IMR-90 (cell line): ENCODE results near the gene STX1B. TPM values are rescaled to one million over a fixed set of nuclear protein-coding genes. Genes with fewer than 3 reads are reported as not detected.

Experiments used
- ATAC-seq: fragments of 200-7000 bp; cut with Tn5 transposase; 2 replicates; pipeline ENCODE4 v1.9.1; 2020; ENCODE audit warnings: low read depth, mild to moderate bottlenecking, moderate library complexity
- BruUV-seq: library from RNA; stranded (reverse); fragments of 400-500 nt; replicated peaks from 2 replicates; lab custom pipeline; 2021; lab: Mats Ljungman, UMichigan
- CTCF ChIA-PET: fragments of 300-600 bp; formaldehyde crosslinking; extraction: SDS; loops from one replicate; lab custom pipeline; 2021; ENCODE audit warnings: antibody characterized with exemption; lab: Yijun Ruan, JAX
- POLR2A ChIA-PET: fragments of 300-600 bp; sonication (Branson Sonifier 250); formaldehyde crosslinking; loops from one replicate; lab custom pipeline; 2022; ENCODE audit warnings: antibody characterized with exemption; ENCODE audit not compliant: unreplicated experiment; lab: Charles Lee
- DNase-seq: peaks from one replicate; pipeline ENCODE4 v3.0.0; 2013
- H2AFZ ChIP-seq: replicated peaks from 2 replicates; pipeline ENCODE3; 2013; ENCODE audit warnings: low read length, mild to moderate bottlenecking; ENCODE audit not compliant: poor library complexity
- H2AK5ac ChIP-seq: 2 replicates; pipeline ENCODE4 v1.6.1; 2013; ENCODE audit warnings: low read depth, low read length, inconsistent platforms
- H2AK9ac ChIP-seq: replicated peaks from 2 replicates; pipeline ENCODE3; 2013; ENCODE audit warnings: mild to moderate bottlenecking, low read depth, low read length, moderate library complexity; ENCODE audit not compliant: poor library complexity
- H2BK120ac ChIP-seq: 2 replicates; pipeline ENCODE4 v1.6.1; 2013; ENCODE audit warnings: low read depth, low read length, inconsistent platforms
- H2BK15ac ChIP-seq: 3 replicates; pipeline ENCODE4 v1.6.1; 2013; ENCODE audit warnings: low read depth, low read length, inconsistent platforms
- H2BK20ac ChIP-seq: 2 replicates; pipeline ENCODE4 v1.6.1; 2013; ENCODE audit warnings: low read depth, mild to moderate bottlenecking, inconsistent platforms, low read length, moderate library complexity
- H2BK5ac ChIP-seq: 2 replicates; pipeline ENCODE4 v1.6.1; 2013; ENCODE audit warnings: mild to moderate bottlenecking, low read depth, low read length, inconsistent platforms; ENCODE audit not compliant: poor library complexity, severe bottlenecking
- H3K14ac ChIP-seq: replicated peaks from 2 replicates; pipeline ENCODE4 v1.6.1; 2013; ENCODE audit warnings: low read depth, low read length, inconsistent platforms
- H3K18ac ChIP-seq: 2 replicates; pipeline ENCODE4 v1.6.1; 2013; ENCODE audit warnings: low read depth, low read length, control low read depth
- H3K23ac ChIP-seq: 2 replicates; pipeline ENCODE4 v1.6.1; 2013; ENCODE audit warnings: low read depth, low read length, inconsistent platforms
- H3K27ac ChIP-seq: 2 replicates; pipeline ENCODE4 v1.5.1; 2013; ENCODE audit warnings: mild to moderate bottlenecking, control low read depth, low read length; ENCODE audit not compliant: insufficient read depth
- H3K27me3 ChIP-seq: 2 replicates; pipeline ENCODE4 v1.6.1; 2013; ENCODE audit warnings: low read length; ENCODE audit not compliant: control insufficient read depth, insufficient read depth
- H3K36me3 ChIP-seq: 2 replicates; pipeline ENCODE4 v1.6.1; 2013; ENCODE audit warnings: low read length, mixed read lengths; ENCODE audit not compliant: control insufficient read depth, insufficient read depth
- H3K4ac ChIP-seq: 2 replicates; pipeline ENCODE4 v1.6.1; 2013; ENCODE audit warnings: low read depth, low read length, inconsistent platforms
- H3K4me1 ChIP-seq: 2 replicates; pipeline ENCODE4 v1.6.1; 2013; ENCODE audit warnings: low read length, mixed read lengths; ENCODE audit not compliant: control insufficient read depth, insufficient read depth
- H3K4me2 ChIP-seq: 2 replicates; pipeline ENCODE4 v1.6.1; 2013; ENCODE audit warnings: low read depth, mild to moderate bottlenecking, control low read depth, low read length, moderate library complexity
- H3K4me3 ChIP-seq: 2 replicates; pipeline ENCODE4 v1.5.1; 2013; ENCODE audit warnings: low read depth, mild to moderate bottlenecking, control low read depth, low read length, moderate library complexity; ENCODE audit not compliant: insufficient read depth
- H3K56ac ChIP-seq: 2 replicates; pipeline ENCODE4 v1.6.1; 2013; ENCODE audit warnings: low read length, inconsistent platforms; ENCODE audit not compliant: insufficient read depth; ENCODE audit errors: extremely low read depth
- H3K79me1 ChIP-seq, 2 experiments: 2 replicates each; pipeline ENCODE4 v1.6.1; 2013; ENCODE audit warnings: low read length in 2 of 2, inconsistent platforms in 1 of 2, low read depth in 1 of 2
- H3K9ac ChIP-seq: 2 replicates; pipeline ENCODE4 v1.6.1; 2013; ENCODE audit warnings: low read depth, low read length, control low read depth
- H3K9me1 ChIP-seq: 2 replicates; pipeline ENCODE4 v1.6.1; 2013; ENCODE audit warnings: low read length, inconsistent platforms; ENCODE audit not compliant: insufficient read depth
- H3K9me3 ChIP-seq: 2 replicates; pipeline ENCODE4 v1.6.1; 2013; ENCODE audit warnings: low read length; ENCODE audit not compliant: control insufficient read depth, insufficient read depth
- H4K20me1 ChIP-seq: 2 replicates; pipeline ENCODE4 v1.6.1; 2013; ENCODE audit warnings: low read length, inconsistent platforms; ENCODE audit not compliant: insufficient read depth
- H4K5ac ChIP-seq: 2 replicates; pipeline ENCODE4 v1.6.1; 2013; ENCODE audit warnings: mild to moderate bottlenecking, low read depth, low read length, control low read depth
- H4K8ac ChIP-seq, 2 experiments: 2 replicates each; pipeline ENCODE4 v1.6.1; 2013; ENCODE audit warnings: low read depth in 2 of 2, low read length in 2 of 2, control low read depth in 1 of 2, inconsistent platforms in 1 of 2
- H4K91ac ChIP-seq: 2 replicates; pipeline ENCODE4 v1.6.1; 2013; ENCODE audit warnings: low read depth, low read length, inconsistent platforms; ENCODE audit not compliant: insufficient read depth
- BHLHE40 ChIP-seq: fragments of 150-350 bp; IDR thresholded peaks from 2 replicates; pipeline ENCODE4 v1.6.1; 2016; ENCODE audit warnings: mild to moderate bottlenecking, low read depth, low read length
- CHD1 ChIP-seq: IDR thresholded peaks from 2 replicates; pipeline ENCODE4 v1.6.1; 2012; ENCODE audit warnings: low read depth, low read length, improper control_type of control experiment
- MAFK ChIP-seq: IDR thresholded peaks from 2 replicates; pipeline ENCODE4 v1.6.1; 2012; ENCODE audit warnings: low read depth, low read length, improper control_type of control experiment
- MXI1 ChIP-seq: IDR thresholded peaks from 2 replicates; pipeline ENCODE4 v1.6.1; 2012; ENCODE audit warnings: low read depth, mild to moderate bottlenecking, low read length, moderate library complexity, borderline replicate concordance
- NFE2L2 ChIP-seq: fragments of 150-350 bp; IDR thresholded peaks from 2 replicates; pipeline ENCODE4 v1.6.1; 2016; ENCODE audit warnings: low read depth, mild to moderate bottlenecking, low read length
- POLR2A ChIP-seq: IDR thresholded peaks from 2 replicates; pipeline ENCODE4 v1.6.1; 2012; ENCODE audit warnings: mild to moderate bottlenecking, low read depth, low read length
- RCOR1 ChIP-seq: IDR thresholded peaks from 2 replicates; pipeline ENCODE4 v1.6.1; 2012; ENCODE audit warnings: mild to moderate bottlenecking, low read length, improper control_type of control experiment; ENCODE audit not compliant: insufficient replicate concordance
- SMC3 ChIP-seq: fragments of 150-350 bp; IDR thresholded peaks from 2 replicates; pipeline ENCODE4 v1.6.1; 2016; ENCODE audit warnings: low read depth, mild to moderate bottlenecking, antibody characterized with exemption, low read length, moderate library complexity
- WGBS, 2 experiments: methylation state at CpG; one replicate each; pipeline versions ENCODE4 v1.1.5 to v1.1.7; 2013; ENCODE audit warnings: missing lambda C conversion rate in 2 of 2; ENCODE audit not compliant: insufficient read length in 1 of 2; ENCODE audit errors: extremely low coverage in 2 of 2; 5-methylcytosine and 5-hydroxymethylcytosine counted together
- dilution Hi-C: fragments of 300-500 bp; cut with HindIII; formaldehyde crosslinking; loops from one replicate; pipeline ENCODE4 v1.14.3; 2018; ENCODE audit warnings: low sequenced_read_pairs; ENCODE audit not compliant: unreplicated experiment
- in situ Hi-C: fragments of 300-500 bp; cut with MboI; formaldehyde crosslinking; loops from 3 replicates; pipeline ENCODE4 v1.14.3; 2019; ENCODE audit warnings: low sequenced_read_pairs, inconsistent platforms, mixed read lengths
- intact Hi-C: fragments of 100-400 bp; cut with micrococcal nuclease; formaldehyde crosslinking; loops from 2 replicates; pipeline ENCODE4 v1.10.0; 2022
- polyA plus RNA-seq, 3 experiments: library from polyadenylated mRNA; depleted of rRNA; stranded (reverse); fragments of >200 nt; gene quantifications; 2 replicates each; pipeline ENCODE4 v1.2.3, GENCODE V29; 2012; ENCODE audit warnings: low replicate concordance in 1 of 3
- total RNA-seq: library from RNA; depleted of rRNA; stranded (reverse); fragments of >200 nt; gene quantifications from 2 replicates; pipeline ENCODE4 v1.2.3, GENCODE V29; 2012
- TF ChIP-seq, protein P1 (sequence below): conservative IDR thresholded peaks from 2 replicates; pipeline ENCODE4 v1.5.1; 2012; ENCODE audit warnings: mild to moderate bottlenecking, low read depth, low read length, improper control_type of control experiment
- TF ChIP-seq, protein P2 (sequence below): fragments of 150-350 bp; IDR thresholded peaks from 2 replicates; pipeline ENCODE4 v1.6.1; 2016; ENCODE audit warnings: low read depth, mild to moderate bottlenecking, low read length, moderate library complexity, borderline replicate concordance

The STX1B gene
- total and polyA plus RNA-seq, 2 of the 4 experiments (the other 2 are of a cell fraction): 3.9 to 14.9 TPM

DNA sequence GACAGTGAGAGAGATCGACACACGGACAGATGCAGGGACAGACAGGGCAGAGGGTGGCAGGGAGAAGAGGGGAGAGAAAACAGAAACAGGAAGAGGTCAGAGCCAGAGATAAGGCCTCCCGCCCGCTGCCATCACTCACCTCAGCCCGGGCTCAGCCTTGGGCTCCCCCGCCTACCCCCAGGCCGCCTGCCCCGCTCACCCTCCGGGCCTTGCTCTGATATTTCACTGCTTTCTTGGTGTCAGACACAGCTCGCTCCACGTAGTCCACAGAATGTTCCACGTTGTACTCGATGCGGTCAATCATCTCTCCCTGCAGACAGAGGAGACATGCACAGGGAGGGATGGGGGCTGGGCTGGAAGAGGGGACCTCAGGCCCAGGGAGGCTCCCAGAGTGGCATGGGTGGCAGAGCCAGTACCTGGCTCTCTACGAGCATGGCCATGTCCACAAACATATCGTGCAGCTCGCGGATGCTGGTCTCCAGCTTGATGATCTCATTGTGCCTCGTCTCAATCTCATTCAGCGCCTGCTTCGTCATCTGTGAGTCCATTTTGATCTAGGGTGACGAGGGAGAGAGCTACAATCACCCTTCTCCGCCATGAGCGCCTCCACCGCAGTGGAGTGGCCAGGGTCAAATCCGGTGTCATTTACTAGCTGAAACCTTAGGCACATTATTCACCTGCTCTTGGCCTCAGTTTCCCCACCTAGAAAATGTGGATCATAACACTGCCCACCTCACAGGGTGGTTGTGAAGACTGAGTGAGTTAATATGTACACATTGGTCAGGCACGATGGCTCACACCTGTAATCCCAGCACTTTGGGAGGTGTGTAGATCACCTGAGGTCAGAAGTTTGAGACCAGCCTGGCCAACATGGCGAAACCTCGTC, 17.3 kb downstream of the STX1B start (continued):
- TF ChIP-seq MAFK: no peak

DNA sequence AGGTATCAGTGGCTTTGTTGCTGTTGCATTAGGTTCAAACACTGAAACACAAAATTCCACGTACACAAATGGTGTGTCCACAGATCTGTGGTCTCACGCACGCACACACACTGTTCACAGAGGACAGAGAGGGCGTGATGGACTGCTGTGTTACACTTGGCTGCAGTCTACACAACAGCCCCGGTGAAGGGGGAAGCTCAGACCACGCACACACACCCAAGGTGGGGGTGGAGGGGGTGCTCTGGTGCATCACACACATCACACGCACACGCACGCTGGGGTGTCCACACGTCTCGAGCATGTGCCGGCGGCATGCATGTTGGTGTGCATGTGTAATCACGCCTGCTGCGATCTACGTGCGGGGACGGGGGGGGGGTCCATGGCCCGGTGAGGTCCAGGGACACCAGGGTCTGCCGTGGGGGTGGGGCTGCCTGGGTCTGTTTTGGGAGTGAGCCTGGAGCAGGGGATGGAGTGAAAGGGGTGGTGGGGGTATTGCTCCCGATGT, 18.1 kb downstream of the STX1B start:
- no peak overlapping the region for H2BK20ac ChIP-seq
- in situ Hi-C loops: loop anchor here (10.0 to 25.0 kb wide), 2 partner anchors 452 to 720 kb away; partner anchors contain the start of gene ZNF843
- dilution Hi-C loops: no loop called here
- no peak overlapping the region for H3K4ac ChIP-seq
- no peak overlapping the region for H2BK5ac ChIP-seq
- H2BK120ac ChIP-seq: no peak overlapping the region
- H3K4me2 ChIP-seq: no peak overlapping the region
- H3K27me3 ChIP-seq: no peaks in the 10 kb centered on the region
- no peaks in the 10 kb centered on the region for H4K20me1 ChIP-seq
- H2AK9ac ChIP-seq: peak overlapping the region; percentile 42
- H4K8ac ChIP-seq: no peak overlapping the region
- H3K4me3 ChIP-seq: no peak overlapping the region
- H2AK5ac ChIP-seq: 0 out of 2 replicates have a peak overlapping the region, but pooled peaks have one; percentile 15
- H2AFZ ChIP-seq: no peak overlapping the region
- intact Hi-C loops: no loop called here
- ATAC-seq (no peak), DNase-seq (no peak)
- H3K9me1 ChIP-seq: peaks cover 2% of the 10 kb centered on the region
- H3K79me1 ChIP-seq: peaks cover 0 to 11% of the 10 kb centered on the region in 2 experiments; a peak in 1 of 4 replicates
- no peak overlapping the region for H4K91ac ChIP-seq
- H3K9ac ChIP-seq: no peak overlapping the region
- H3K14ac ChIP-seq: no peak overlapping the region
- WGBS, 2 experiments: 96% methylated on average over 10 of the region's 21 CpGs; no CpG with 5 or more reads in 1 of the 2 experiments
- no peak overlapping the region for H3K27ac ChIP-seq
- TF ChIP-seq CHD1 (no peak), MXI1 (no peak), BHLHE40 (no peak), POLR2A (no peak), SMC3 (no peak), NFE2L2 (no peak), RCOR1 (no peak)
- TF ChIP-seq, protein P1, sequence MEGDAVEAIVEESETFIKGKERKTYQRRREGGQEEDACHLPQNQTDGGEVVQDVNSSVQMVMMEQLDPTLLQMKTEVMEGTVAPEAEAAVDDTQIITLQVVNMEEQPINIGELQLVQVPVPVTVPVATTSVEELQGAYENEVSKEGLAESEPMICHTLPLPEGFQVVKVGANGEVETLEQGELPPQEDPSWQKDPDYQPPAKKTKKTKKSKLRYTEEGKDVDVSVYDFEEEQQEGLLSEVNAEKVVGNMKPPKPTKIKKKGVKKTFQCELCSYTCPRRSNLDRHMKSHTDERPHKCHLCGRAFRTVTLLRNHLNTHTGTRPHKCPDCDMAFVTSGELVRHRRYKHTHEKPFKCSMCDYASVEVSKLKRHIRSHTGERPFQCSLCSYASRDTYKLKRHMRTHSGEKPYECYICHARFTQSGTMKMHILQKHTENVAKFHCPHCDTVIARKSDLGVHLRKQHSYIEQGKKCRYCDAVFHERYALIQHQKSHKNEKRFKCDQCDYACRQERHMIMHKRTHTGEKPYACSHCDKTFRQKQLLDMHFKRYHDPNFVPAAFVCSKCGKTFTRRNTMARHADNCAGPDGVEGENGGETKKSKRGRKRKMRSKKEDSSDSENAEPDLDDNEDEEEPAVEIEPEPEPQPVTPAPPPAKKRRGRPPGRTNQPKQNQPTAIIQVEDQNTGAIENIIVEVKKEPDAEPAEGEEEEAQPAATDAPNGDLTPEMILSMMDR: no peak
- TF ChIP-seq, protein P2, sequence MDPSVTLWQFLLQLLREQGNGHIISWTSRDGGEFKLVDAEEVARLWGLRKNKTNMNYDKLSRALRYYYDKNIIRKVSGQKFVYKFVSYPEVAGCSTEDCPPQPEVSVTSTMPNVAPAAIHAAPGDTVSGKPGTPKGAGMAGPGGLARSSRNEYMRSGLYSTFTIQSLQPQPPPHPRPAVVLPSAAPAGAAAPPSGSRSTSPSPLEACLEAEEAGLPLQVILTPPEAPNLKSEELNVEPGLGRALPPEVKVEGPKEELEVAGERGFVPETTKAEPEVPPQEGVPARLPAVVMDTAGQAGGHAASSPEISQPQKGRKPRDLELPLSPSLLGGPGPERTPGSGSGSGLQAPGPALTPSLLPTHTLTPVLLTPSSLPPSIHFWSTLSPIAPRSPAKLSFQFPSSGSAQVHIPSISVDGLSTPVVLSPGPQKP: no peak
- ChIA-PET CTCF (no interaction called here), POLR2A (no interaction called here)
- H3K9me3 ChIP-seq: no peaks in the 10 kb centered on the region
- H2BK15ac ChIP-seq: no peak overlapping the region
- BruUV-seq: no TSS peak
- no peak overlapping the region for H3K18ac ChIP-seq
- H3K36me3 ChIP-seq: peaks cover 5% of the 10 kb centered on the region; the same call in 1 of the 2 replicates
- no peak overlapping the region for H3K56ac ChIP-seq
- peaks cover 6% of the 10 kb centered on the region for H3K4me1 ChIP-seq
- H3K23ac ChIP-seq: no peak overlapping the region
- no peak overlapping the region for H4K5ac ChIP-seq
